ENCODE data around the gene GNG5.

GNG5 gene

GRCh38 chr1:84489766-84490165, 16.6 kb downstream of the GNG5 start:
- no peak overlapping the region for H3K27ac ChIP-seq (ENCODE audit: low read depth, low read length)
- H3K4me1 ChIP-seq (ENCODE audit: control insufficient read depth, insufficient read depth, low read length): no peaks in the 10 kb centered on the region
- no peaks in the 10 kb centered on the region for H3K9me3 ChIP-seq (ENCODE audit: control insufficient read depth, insufficient read depth, low read length)
- H3K9ac ChIP-seq (ENCODE audit: low read depth, low read length): no peak overlapping the region
- H3K27me3 ChIP-seq (ENCODE audit: control insufficient read depth, insufficient read depth, low read length): no peaks in the 10 kb centered on the region
- peaks cover 62% of the 10 kb centered on the region for H3K36me3 ChIP-seq (ENCODE audit: control insufficient read depth, insufficient read depth, low read length)
- no peak overlapping the region for H3K4me3 ChIP-seq (ENCODE audit: low read depth, low read length)

GRCh38 chr1:84488107-84488506, 18.3 kb downstream of the GNG5 start:
- Histone ChIP-seq H3K27ac (ENCODE audit: low read depth, low read length) (no peak overlapping the region), H3K4me1 (ENCODE audit: control insufficient read depth, insufficient read depth, low read length) (no peaks in the 10 kb centered on the region), H3K9me3 (ENCODE audit: control insufficient read depth, insufficient read depth, low read length) (no peaks in the 10 kb centered on the region), H3K9ac (ENCODE audit: low read depth, low read length) (no peak overlapping the region), H3K4me3 (ENCODE audit: low read depth, low read length) (no peak overlapping the region), H3K27me3 (ENCODE audit: control insufficient read depth, insufficient read depth, low read length) (no peaks in the 10 kb centered on the region), H3K36me3 (ENCODE audit: control insufficient read depth, insufficient read depth, low read length) (peaks cover 60% of the 10 kb centered on the region)

GRCh38 chr1:84481317-84481716, 25.1 kb downstream of the GNG5 start:
- peaks cover 11% of the 10 kb centered on the region for H3K9me3 ChIP-seq (ENCODE audit: control insufficient read depth, insufficient read depth, low read length)
- H3K27ac ChIP-seq (ENCODE audit: low read depth, low read length): no peak overlapping the region
- peaks cover 21% of the 10 kb centered on the region for H3K27me3 ChIP-seq (ENCODE audit: control insufficient read depth, insufficient read depth, low read length)
- no peak overlapping the region for H3K9ac ChIP-seq (ENCODE audit: low read depth, low read length)
- H3K4me1 ChIP-seq (ENCODE audit: control insufficient read depth, insufficient read depth, low read length): no peaks in the 10 kb centered on the region
- peaks cover 41% of the 10 kb centered on the region for H3K36me3 ChIP-seq (ENCODE audit: control insufficient read depth, insufficient read depth, low read length)
- H3K4me3 ChIP-seq (ENCODE audit: low read depth, low read length): no peak overlapping the region

- H3K4me1 ChIP-seq (ENCODE audit: control insufficient read depth, insufficient read depth, low read length): no peaks in the 10 kb centered on the region
- H3K27ac ChIP-seq (ENCODE audit: low read depth, low read length): no peak overlapping the region
- peaks cover 11% of the 10 kb centered on the region for H3K9me3 ChIP-seq (ENCODE audit: control insufficient read depth, insufficient read depth, low read length)
- H3K4me3 ChIP-seq (ENCODE audit: low read depth, low read length): peak overlapping the region; percentile 98
- no peak overlapping the region for H3K9ac ChIP-seq (ENCODE audit: low read depth, low read length)
- peaks cover 28% of the 10 kb centered on the region for H3K27me3 ChIP-seq (ENCODE audit: control insufficient read depth, insufficient read depth, low read length)
- peaks cover 40% of the 10 kb centered on the region for H3K36me3 ChIP-seq (ENCODE audit: control insufficient read depth, insufficient read depth, low read length)
Measured at GRCh38 chr1:84480650-84481049, 25.7 kb downstream of the GNG5 start.

GRCh38 chr1:84479998-84480397, 26.4 kb downstream of the GNG5 start:
- peaks cover 11% of the 10 kb centered on the region for H3K9me3 ChIP-seq (ENCODE audit: control insufficient read depth, insufficient read depth, low read length)
- H3K27ac ChIP-seq (ENCODE audit: low read depth, low read length): no peak overlapping the region

GRCh38 chr1:84478876-84479868, 27.2 kb downstream of the GNG5 start, which contains the start of gene RPF1:
Gene RPF1, plus strand, starts transcription at chr1:84479266. Its CDS starts 16 bp downstream, at chr1:84479282.
- H3K27me3 ChIP-seq (ENCODE audit: control insufficient read depth, insufficient read depth, low read length): peaks cover 43% of the 10 kb centered on the region
- peaks cover 11% of the 10 kb centered on the region for H3K9me3 ChIP-seq (ENCODE audit: control insufficient read depth, insufficient read depth, low read length)
- peaks cover 30% of the 10 kb centered on the region for H3K36me3 ChIP-seq (ENCODE audit: control insufficient read depth, insufficient read depth, low read length)
- peak within 1 kb of the TSS; percentile 90 for H3K27ac ChIP-seq (ENCODE audit: low read depth, low read length)
- H3K4me3 ChIP-seq (ENCODE audit: low read depth, low read length): peak within 1 kb of the TSS; percentile 98
- H3K9ac ChIP-seq (ENCODE audit: low read depth, low read length): peak within 1 kb of the TSS; percentile 93
- H3K4me1 ChIP-seq (ENCODE audit: control insufficient read depth, insufficient read depth, low read length): no peaks in the 10 kb centered on the region

More at GRCh38 chr1:84479998-84480397, 26.4 kb downstream of the GNG5 start:
- H3K27me3 ChIP-seq (ENCODE audit: control insufficient read depth, insufficient read depth, low read length): peaks cover 34% of the 10 kb centered on the region
- H3K9ac ChIP-seq (ENCODE audit: low read depth, low read length): peak overlapping the region; percentile 93; the same call in 1 of the 2 replicates
- H3K36me3 ChIP-seq (ENCODE audit: control insufficient read depth, insufficient read depth, low read length): peaks cover 33% of the 10 kb centered on the region
- peak overlapping the region; percentile 98 for H3K4me3 ChIP-seq (ENCODE audit: low read depth, low read length)
- no peaks in the 10 kb centered on the region for H3K4me1 ChIP-seq (ENCODE audit: control insufficient read depth, insufficient read depth, low read length)

- Histone ChIP-seq H3K27me3 (ENCODE audit: control insufficient read depth, insufficient read depth, low read length) (peaks cover 56% of the 10 kb centered on the region), H3K36me3 (ENCODE audit: control insufficient read depth, insufficient read depth, low read length) (peaks cover 3% of the 10 kb centered on the region), H3K4me3 (ENCODE audit: low read depth, low read length) (no peak overlapping the region), H3K9ac (ENCODE audit: low read depth, low read length) (no peak overlapping the region), H3K4me1 (ENCODE audit: control insufficient read depth, insufficient read depth, low read length) (no peaks in the 10 kb centered on the region), H3K9me3 (ENCODE audit: control insufficient read depth, insufficient read depth, low read length) (peaks cover 11% of the 10 kb centered on the region), H3K27ac (ENCODE audit: low read depth, low read length) (no peak overlapping the region)
Measured at GRCh38 chr1:84476225-84476624, 30.2 kb downstream of the GNG5 start.

GRCh38 chr1:84467298-84467697, 39.1 kb downstream of the GNG5 start:
- no peak overlapping the region for H3K9ac ChIP-seq (ENCODE audit: low read depth, low read length)
- H3K4me1 ChIP-seq (ENCODE audit: control insufficient read depth, insufficient read depth, low read length): no peaks in the 10 kb centered on the region
- no peaks in the 10 kb centered on the region for H3K9me3 ChIP-seq (ENCODE audit: control insufficient read depth, insufficient read depth, low read length)
- peaks cover 27% of the 10 kb centered on the region for H3K27me3 ChIP-seq (ENCODE audit: control insufficient read depth, insufficient read depth, low read length)
- H3K36me3 ChIP-seq (ENCODE audit: control insufficient read depth, insufficient read depth, low read length): no peaks in the 10 kb centered on the region
- H3K4me3 ChIP-seq (ENCODE audit: low read depth, low read length): no peak overlapping the region
- H3K27ac ChIP-seq (ENCODE audit: low read depth, low read length): no peak overlapping the region

GRCh38 chr1:84462118-84462517, 44.3 kb downstream of the GNG5 start:
- Histone ChIP-seq H3K9me3 (ENCODE audit: control insufficient read depth, insufficient read depth, low read length) (no peaks in the 10 kb centered on the region), H3K27me3 (ENCODE audit: control insufficient read depth, insufficient read depth, low read length) (peaks cover 3% of the 10 kb centered on the region), H3K36me3 (ENCODE audit: control insufficient read depth, insufficient read depth, low read length) (no peaks in the 10 kb centered on the region), H3K4me1 (ENCODE audit: control insufficient read depth, insufficient read depth, low read length) (no peaks in the 10 kb centered on the region), H3K27ac (ENCODE audit: low read depth, low read length) (no peak overlapping the region), H3K9ac (ENCODE audit: low read depth, low read length) (no peak overlapping the region), H3K4me3 (ENCODE audit: low read depth, low read length) (no peak overlapping the region)

- Histone ChIP-seq H3K9me3 (ENCODE audit: control insufficient read depth, insufficient read depth, low read length) (no peaks in the 10 kb centered on the region), H3K27ac (ENCODE audit: low read depth, low read length) (no peak overlapping the region), H3K27me3 (ENCODE audit: control insufficient read depth, insufficient read depth, low read length) (no peaks in the 10 kb centered on the region; the same call in 1 of the 2 replicates), H3K4me3 (ENCODE audit: low read depth, low read length) (no peak overlapping the region), H3K9ac (ENCODE audit: low read depth, low read length) (no peak overlapping the region), H3K4me1 (ENCODE audit: control insufficient read depth, insufficient read depth, low read length) (no peaks in the 10 kb centered on the region), H3K36me3 (ENCODE audit: control insufficient read depth, insufficient read depth, low read length) (no peaks in the 10 kb centered on the region)
Measured at GRCh38 chr1:84452436-84452835, 53.9 kb downstream of the GNG5 start.

GRCh38 chr1:84450910-84451309, 55.5 kb downstream of the GNG5 start:
- Histone ChIP-seq H3K4me1 (ENCODE audit: control insufficient read depth, insufficient read depth, low read length) (no peaks in the 10 kb centered on the region), H3K27me3 (ENCODE audit: control insufficient read depth, insufficient read depth, low read length) (no peaks in the 10 kb centered on the region), H3K4me3 (ENCODE audit: low read depth, low read length) (no peak overlapping the region), H3K9ac (ENCODE audit: low read depth, low read length) (no peak overlapping the region), H3K36me3 (ENCODE audit: control insufficient read depth, insufficient read depth, low read length) (no peaks in the 10 kb centered on the region), H3K9me3 (ENCODE audit: control insufficient read depth, insufficient read depth, low read length) (no peaks in the 10 kb centered on the region), H3K27ac (ENCODE audit: low read depth, low read length) (no peak overlapping the region)

All from HUES48 (cell line).